Liver (tissue), 3 donors: Measurements from ENCODE around the gene FOXN4.

ENCODE experiments used
- FOXA1 ChIP-seq: IDR thresholded peaks from 2 replicates; pipeline ENCODE4 v1.6.1; 2016; ENCODE audit warnings: antibody characterized with exemption
- RAD21 ChIP-seq, 2 donors: IDR thresholded peaks; 2 replicates each; pipeline ENCODE4 v1.6.1; 2016; ENCODE audit warnings: antibody characterized with exemption in 2 of 2, mild to moderate bottlenecking in 2 of 2
- TF ChIP-seq, protein P1 (sequence below): fragments of 150-350 bp; IDR thresholded peaks from 2 replicates; pipeline ENCODE4 v1.5.1; 2017; ENCODE audit warnings: improper control_type of control experiment, low read depth, low read length; ENCODE audit not compliant: missing input control
- TF ChIP-seq, protein P2 (sequence below): IDR thresholded peaks from 2 replicates; pipeline ENCODE4 v1.6.1; 2016; ENCODE audit warnings: antibody characterized with exemption
- donor health status: healthy.
- donor health status: healthy.

DNA sequence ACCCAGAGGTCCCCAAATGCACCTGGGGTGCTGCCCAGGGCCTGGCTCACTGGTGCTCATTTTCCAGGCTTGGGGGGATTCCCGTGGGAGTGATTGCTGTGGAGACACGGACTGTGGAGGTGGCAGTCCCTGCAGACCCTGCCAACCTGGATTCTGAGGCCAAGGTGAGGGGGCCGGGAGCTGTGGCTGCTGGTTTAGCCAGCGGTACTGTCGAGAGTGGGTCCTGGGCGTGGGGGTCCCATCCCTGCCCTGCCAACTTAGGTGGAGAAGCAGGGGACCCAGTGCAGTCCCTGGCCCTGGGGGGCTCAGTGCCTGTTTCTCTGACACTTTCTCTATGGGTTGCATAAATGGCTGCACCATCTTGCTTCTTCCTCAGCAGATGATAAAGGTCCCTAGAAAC lies 50.9 kb downstream of the FOXN4 start:
- TF ChIP-seq, protein P1, sequence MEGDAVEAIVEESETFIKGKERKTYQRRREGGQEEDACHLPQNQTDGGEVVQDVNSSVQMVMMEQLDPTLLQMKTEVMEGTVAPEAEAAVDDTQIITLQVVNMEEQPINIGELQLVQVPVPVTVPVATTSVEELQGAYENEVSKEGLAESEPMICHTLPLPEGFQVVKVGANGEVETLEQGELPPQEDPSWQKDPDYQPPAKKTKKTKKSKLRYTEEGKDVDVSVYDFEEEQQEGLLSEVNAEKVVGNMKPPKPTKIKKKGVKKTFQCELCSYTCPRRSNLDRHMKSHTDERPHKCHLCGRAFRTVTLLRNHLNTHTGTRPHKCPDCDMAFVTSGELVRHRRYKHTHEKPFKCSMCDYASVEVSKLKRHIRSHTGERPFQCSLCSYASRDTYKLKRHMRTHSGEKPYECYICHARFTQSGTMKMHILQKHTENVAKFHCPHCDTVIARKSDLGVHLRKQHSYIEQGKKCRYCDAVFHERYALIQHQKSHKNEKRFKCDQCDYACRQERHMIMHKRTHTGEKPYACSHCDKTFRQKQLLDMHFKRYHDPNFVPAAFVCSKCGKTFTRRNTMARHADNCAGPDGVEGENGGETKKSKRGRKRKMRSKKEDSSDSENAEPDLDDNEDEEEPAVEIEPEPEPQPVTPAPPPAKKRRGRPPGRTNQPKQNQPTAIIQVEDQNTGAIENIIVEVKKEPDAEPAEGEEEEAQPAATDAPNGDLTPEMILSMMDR = no peak
- TF ChIP-seq RAD21 (IDR thresholded peaks at IDR 0.05) = no peak
- TF ChIP-seq, protein P2, sequence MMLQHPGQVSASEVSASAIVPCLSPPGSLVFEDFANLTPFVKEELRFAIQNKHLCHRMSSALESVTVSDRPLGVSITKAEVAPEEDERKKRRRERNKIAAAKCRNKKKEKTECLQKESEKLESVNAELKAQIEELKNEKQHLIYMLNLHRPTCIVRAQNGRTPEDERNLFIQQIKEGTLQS = no peak
- TF ChIP-seq FOXA1 = no peak
